Ovary (tissue), 9 donors: ENCODE results near the gene VPS25. TPM values are rescaled to one million over a fixed set of nuclear protein-coding genes. Genes with fewer than 3 reads are reported as not detected.
A peak's percentile ranks its signal among the peaks of the same experiment; 100 is the strongest.

ENCODE experiments used
- DNase-seq, 5 donors: peaks; one replicate each; pipeline ENCODE4 v3.0.0-alpha.2; 2019 to 2020
- H3K27ac ChIP-seq, 2 donors: fragments of 200-600 bp; one replicate each; pipeline versions ENCODE4 v1.5.1 to v1.8.0; 2019 to 2022
- H3K27me3 ChIP-seq: fragments of 200-600 bp; one replicate; pipeline ENCODE4 v1.8.0; 2022
- H3K36me3 ChIP-seq: fragments of 200-600 bp; sonication (generic); one replicate; pipeline ENCODE4 v1.5.1; 2019
- H3K4me1 ChIP-seq: one replicate; pipeline ENCODE4 v1.8.1; 2013; ENCODE audit warnings: mild to moderate bottlenecking, moderate library complexity; ENCODE audit not compliant: insufficient read depth
- H3K4me3 ChIP-seq: fragments of 200-600 bp; sonication (generic); one replicate; pipeline ENCODE4 v1.5.1; 2017
- H3K9me3 ChIP-seq, 2 donors: fragments of 200-600 bp in 1 of 2; sonication (generic) in 1 of 2; one replicate each; pipeline versions ENCODE4 v1.5.1 to v1.8.1; 2013 to 2019; ENCODE audit warnings: mild to moderate bottlenecking in 1 of 2, moderate library complexity in 1 of 2
- CTCF ChIP-seq, 3 donors: fragments of 450-650 bp in 2 of 3; fragments of 200-600 bp in 1 of 3; IDR thresholded peaks; one replicate each; pipeline versions ENCODE4 v1.5.1 to v1.8.0; 2016 to 2022; ENCODE audit warnings: antibody characterized with exemption in 3 of 3, mild to moderate bottlenecking in 1 of 3
- EP300 ChIP-seq: sonication (generic); formaldehyde crosslinking; IDR thresholded peaks from one replicate; pipeline ENCODE4 v1.6.1; 2017; ENCODE audit warnings: antibody characterized with exemption
- POLR2A ChIP-seq: fragments of 450-650 bp; IDR thresholded peaks from one replicate; pipeline ENCODE4 v1.6.1; 2017; ENCODE audit warnings: antibody characterized with exemption, mild to moderate bottlenecking, moderate library complexity
- WGBS, 3 donors: extraction: QIAGEN DNeasy Blood & Tissue Kit in 1 of 3; methylation state at CpG; one replicate each; pipeline versions ENCODE4 v1.1.5 to v1.1.7; 2013 to 2017; 5-methylcytosine and 5-hydroxymethylcytosine counted together
- intact Hi-C, 4 donors: fragments of 100-400 bp; cut with DNase I; formaldehyde crosslinking; loops; one replicate each; pipeline versions ENCODE4 v1.11.0 to v1.15.1; 2022 to 2023
- polyA plus RNA-seq, 2 donors: library from polyadenylated mRNA; stranded (reverse); fragments of 200-250 nt in 1 of 2; fragments of 350-450 nt in 1 of 2; fragmentation: Illumina TruSeq in 1 of 2; extraction: RNeasy Lipid Tissue Mini Kit (QIAGEN cat#74804) in 1 of 2; gene quantifications; one replicate each; pipeline ENCODE4 v1.2.3, GENCODE V29; 2013 to 2014
- total RNA-seq, 7 donors: library from RNA; depleted of rRNA in 2 of 7; stranded (reverse); fragments of >200 nt in 2 of 7; fragmentation: NEBNext Ultra II Directional in 3 of 7; extraction: Animal tissue kit (Norgen Biotek cat#: 25700) in 3 of 7; gene quantifications; one replicate each; pipeline versions ENCODE4 v1.1.0 to v1.2.4, GENCODE V29; 2016 to 2023
- donor health status: DM: no; HTN: no; CAD: no; lungs with moderate emphysema.
- donor health status: DM: no; HTN: no; CAD: no.
- donor health status: Bipolar disorder and iron deficiency.
- donor health status: DM: yes; HTN: yes; CAD: no.
- donor health status: DM: no; HTN: no; CAD: no.
- donor health status: DM: yes; HTN: yes; CAD: no.

The VPS25 gene
- total and polyA plus RNA-seq, 9 donors = 33.7 to 56.5 (median 36.5) TPM

GRCh38 chr17:42782166-42783061 is 9.2 kb downstream of the VPS25 start:
- H3K4me1 ChIP-seq = peaks cover 4% of the 10 kb centered on the region
- intact Hi-C loops = no loop called here
- WGBS, 3 donors = 22 to 50% (median 34%) methylated on average over 27 to 29 of the region's 29 CpGs

GRCh38 chr17:42783062-42783790 is 10.0 kb downstream of the VPS25 start:
- no peak for TF ChIP-seq POLR2A
- TF ChIP-seq CTCF (IDR thresholded peaks at IDR 0.05) = no peak
- TF ChIP-seq EP300 = no peak
- H3K4me3 ChIP-seq = no peak overlapping the region
- H3K4me1 ChIP-seq = peaks cover 4% of the 10 kb centered on the region
- DNase-seq = peak in 1 of 5 donors; percentile 15
- no peaks in the 10 kb centered on the region for H3K36me3 ChIP-seq
- H3K9me3 ChIP-seq = no peaks in the 10 kb centered on the region
- H3K27ac ChIP-seq = no peak overlapping the region
- H3K27me3 ChIP-seq = no peaks in the 10 kb centered on the region
- 33 to 43% (median 33%) methylated on average over 9 of the region's 9 CpGs for WGBS, 3 donors
- intact Hi-C loops = no loop called here

More at GRCh38 chr17:42782166-42783061, 9.2 kb downstream of the VPS25 start:
- Histone ChIP-seq H3K27me3 (no peaks in the 10 kb centered on the region), H3K27ac (no peak overlapping the region), H3K4me3 (no peak overlapping the region), H3K9me3 (no peaks in the 10 kb centered on the region), H3K36me3 (no peaks in the 10 kb centered on the region)
- peak in 1 of 5 donors; percentile 43 for DNase-seq
- TF ChIP-seq POLR2A = no peak
- no peak for TF ChIP-seq CTCF (IDR thresholded peaks at IDR 0.05)
- no peak for TF ChIP-seq EP300

GRCh38 chr17:42783791-42784138 is 10.5 kb downstream of the VPS25 start:
- H3K9me3 ChIP-seq = no peaks in the 10 kb centered on the region
- peaks cover 4% of the 10 kb centered on the region for H3K4me1 ChIP-seq
- no peak overlapping the region for H3K4me3 ChIP-seq
- no peaks in the 10 kb centered on the region for H3K36me3 ChIP-seq
- WGBS, 3 donors = 27 to 50% (median 31%) methylated on average over 22 of the region's 22 CpGs
- DNase-seq = peak in 1 of 5 donors; percentile 35
- intact Hi-C loops = no loop called here
- TF ChIP-seq CTCF (IDR thresholded peaks at IDR 0.05) = no peak
- no peak for TF ChIP-seq EP300
- no peak for TF ChIP-seq POLR2A
- no peaks in the 10 kb centered on the region for H3K27me3 ChIP-seq
- no peak overlapping the region for H3K27ac ChIP-seq

- peaks cover 4% of the 10 kb centered on the region for H3K4me1 ChIP-seq
- WGBS, 3 donors = 36 to 51% (median 40%) methylated on average over 25 of the region's 25 CpGs
- DNase-seq = peak in 1 of 5 donors; percentile 31
- H3K9me3 ChIP-seq = no peaks in the 10 kb centered on the region
- H3K4me3 ChIP-seq = no peak overlapping the region
- H3K27ac ChIP-seq = no peak overlapping the region
- TF ChIP-seq EP300 = no peak
- no peak for TF ChIP-seq POLR2A
- no peak for TF ChIP-seq CTCF (IDR thresholded peaks at IDR 0.05)
- no peaks in the 10 kb centered on the region for H3K36me3 ChIP-seq
- intact Hi-C loops = no loop called here
- H3K27me3 ChIP-seq = no peaks in the 10 kb centered on the region
Observed at GRCh38 chr17:42784409-42784808, 11.2 kb downstream of the VPS25 start.
